ENCODE data around the gene IQCE.

IQCE gene

DNA sequence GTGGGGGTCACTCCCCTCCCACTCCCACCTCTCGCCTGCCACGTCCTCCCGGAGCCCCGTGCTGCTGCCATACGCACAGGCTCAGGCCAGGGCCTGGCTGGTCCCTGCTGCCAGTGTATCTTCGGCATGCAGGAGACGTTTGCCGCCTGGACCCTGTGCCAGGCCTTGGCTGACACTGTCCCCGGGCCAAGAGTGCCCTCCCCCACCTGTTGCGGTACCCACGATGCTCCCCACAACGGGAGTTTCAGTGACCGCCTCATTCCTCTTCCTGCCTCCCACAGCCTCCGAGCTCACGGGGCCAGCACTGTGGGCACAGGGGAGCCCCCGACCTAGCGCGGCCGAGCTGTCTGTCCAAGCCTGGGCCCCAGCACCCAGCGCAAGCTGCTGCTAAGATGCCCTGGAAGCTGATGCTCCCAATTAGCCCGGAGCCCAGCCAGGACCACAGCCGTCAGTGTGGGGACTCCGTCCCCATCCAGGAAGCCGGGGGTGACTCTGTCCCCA is 80.5 kb downstream of the IQCE start:
- TF ChIP-seq EZH2 (optimal IDR thresholded peaks at IDR 0.05; ENCODE audit: low read depth, low read length) (no peak), CTCF (IDR thresholded peaks at IDR 0.05; ENCODE audit: low read length) (no peak), EZH2phosphoT487 (IDR thresholded peaks at IDR 0.05; ENCODE audit: low read length) (no peak)
- no peak overlapping the region for H3K27ac ChIP-seq (ENCODE audit: low read length)

DNA sequence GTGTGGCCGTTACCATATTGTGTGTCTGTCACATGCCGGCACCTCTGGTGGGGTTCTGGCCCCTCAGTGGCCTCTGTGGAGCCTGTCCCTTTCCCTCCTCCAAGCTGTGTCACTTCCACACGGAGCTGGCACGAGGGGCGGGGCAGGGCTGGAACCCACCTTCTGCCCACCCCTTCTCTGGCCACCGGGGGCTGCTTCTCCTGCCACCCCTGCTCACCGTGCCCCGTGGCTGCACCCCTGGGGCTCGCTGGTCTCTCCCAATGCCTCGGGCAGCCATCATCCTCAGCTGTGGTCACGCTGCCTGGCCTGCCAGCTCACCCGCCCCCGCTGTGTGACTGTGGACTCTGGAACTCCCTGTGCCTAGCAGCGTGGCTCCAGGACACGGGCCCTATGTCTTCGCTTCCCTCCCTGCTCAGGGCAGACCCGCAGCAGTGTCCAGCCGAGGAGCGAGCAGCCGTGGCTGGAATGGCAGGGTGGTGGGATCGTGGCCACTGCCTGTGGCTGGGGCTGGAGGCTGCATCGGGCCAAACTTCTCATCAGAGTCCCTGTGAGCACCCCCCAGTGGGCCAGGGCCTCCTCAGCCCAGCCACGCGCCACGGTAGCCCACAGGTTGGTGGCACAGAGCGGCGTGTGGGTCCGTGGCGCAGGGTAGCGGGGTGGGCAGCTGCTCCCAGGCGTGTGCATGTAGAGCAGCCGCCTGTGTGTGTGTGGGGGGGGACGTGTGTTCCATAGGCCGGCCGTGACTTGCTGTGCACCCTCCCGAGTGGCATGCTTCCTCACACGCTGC is 81.1 kb downstream of the IQCE start:
- Histone ChIP-seq H3K27ac (ENCODE audit: low read length) (no peak overlapping the region), H3K9ac (ENCODE audit: low read length) (no peak overlapping the region), H3K4me2 (ENCODE audit: low read depth, low read length) (no peak overlapping the region), H3K79me2 (ENCODE audit: low read length) (no peaks in the 10 kb centered on the region), H4K20me1 (ENCODE audit: insufficient read depth, low read length) (no peaks in the 10 kb centered on the region), H3K9me2 (replicated peaks; ENCODE audit: insufficient read depth, low read length) (no peaks in the 10 kb centered on the region), H2AFZ (ENCODE audit: low read length) (no peak overlapping the region), H3K27me3 (replicated peaks; ENCODE audit: insufficient read depth, low read length) (peaks cover 86% of the 10 kb centered on the region), H3K9me3 (replicated peaks; ENCODE audit: insufficient read depth, low read length) (no peaks in the 10 kb centered on the region), H3K36me3 (replicated peaks; ENCODE audit: insufficient read depth, low read length) (no peaks in the 10 kb centered on the region), H3K4me1 (ENCODE audit: low read length) (no peaks in the 10 kb centered on the region), H3F3A (ENCODE audit: insufficient read depth, low read length) (no peaks in the 10 kb centered on the region), H3K4me3 (ENCODE audit: low read length) (no peak overlapping the region)
- DNase-seq: no peak
- TF ChIP-seq EZH2phosphoT487 (IDR thresholded peaks at IDR 0.05; ENCODE audit: low read length) (no peak), EZH2 (optimal IDR thresholded peaks at IDR 0.05; ENCODE audit: low read depth, low read length) (no peak), CTCF (IDR thresholded peaks at IDR 0.05; ENCODE audit: low read length) (no peak)

More for the DNA sequence above, 80.5 kb downstream of the IQCE start:
- Histone ChIP-seq H2AFZ (ENCODE audit: low read length) (no peak overlapping the region), H3F3A (ENCODE audit: insufficient read depth, low read length) (no peaks in the 10 kb centered on the region), H3K9me2 (replicated peaks; ENCODE audit: insufficient read depth, low read length) (no peaks in the 10 kb centered on the region), H3K27me3 (replicated peaks; ENCODE audit: insufficient read depth, low read length) (peaks cover 86% of the 10 kb centered on the region), H4K20me1 (ENCODE audit: insufficient read depth, low read length) (no peaks in the 10 kb centered on the region), H3K4me3 (ENCODE audit: low read length) (no peak overlapping the region), H3K79me2 (ENCODE audit: low read length) (no peaks in the 10 kb centered on the region), H3K9ac (ENCODE audit: low read length) (no peak overlapping the region), H3K4me1 (ENCODE audit: low read length) (no peaks in the 10 kb centered on the region), H3K9me3 (replicated peaks; ENCODE audit: insufficient read depth, low read length) (no peaks in the 10 kb centered on the region), H3K4me2 (ENCODE audit: low read depth, low read length) (no peak overlapping the region), H3K36me3 (replicated peaks; ENCODE audit: insufficient read depth, low read length) (no peaks in the 10 kb centered on the region)
- no peak for DNase-seq

GRCh38 chr7:2640482-2640830 is 81.7 kb downstream of the IQCE start:
- DNase-seq: no peak
- H3K9me3 ChIP-seq (replicated peaks; ENCODE audit: insufficient read depth, low read length): no peaks in the 10 kb centered on the region
- no peaks in the 10 kb centered on the region for H3K79me2 ChIP-seq (ENCODE audit: low read length)
- no peak for TF ChIP-seq CTCF (IDR thresholded peaks at IDR 0.05; ENCODE audit: low read length)
- no peaks in the 10 kb centered on the region for H4K20me1 ChIP-seq (ENCODE audit: insufficient read depth, low read length)
- H3K27ac ChIP-seq (ENCODE audit: low read length): no peak overlapping the region
- H3K36me3 ChIP-seq (replicated peaks; ENCODE audit: insufficient read depth, low read length): no peaks in the 10 kb centered on the region
- H3K9me2 ChIP-seq (replicated peaks; ENCODE audit: insufficient read depth, low read length): no peaks in the 10 kb centered on the region
- H3K9ac ChIP-seq (ENCODE audit: low read length): no peak overlapping the region
- no peak overlapping the region for H3K4me2 ChIP-seq (ENCODE audit: low read depth, low read length)
- H3K4me1 ChIP-seq (ENCODE audit: low read length): no peaks in the 10 kb centered on the region
- H3K27me3 ChIP-seq (replicated peaks; ENCODE audit: insufficient read depth, low read length): peaks cover 86% of the 10 kb centered on the region
- no peaks in the 10 kb centered on the region for H3F3A ChIP-seq (ENCODE audit: insufficient read depth, low read length)
- no peak overlapping the region for H2AFZ ChIP-seq (ENCODE audit: low read length)
- no peak overlapping the region for H3K4me3 ChIP-seq (ENCODE audit: low read length)

Data from MM.1S (cell line).